Stomach (tissue), 4 donors: Measurements from ENCODE around the gene MRAP2.

Source experiments
- EP300 ChIP-seq: sonication (generic); formaldehyde crosslinking; IDR thresholded peaks from one replicate; pipeline ENCODE4 v1.6.1; 2017; ENCODE audit warnings: antibody characterized with exemption
- TF ChIP-seq, protein P1 (sequence below), 7 experiments: fragments of 450-650 bp in 4 of 7; fragments of 200-600 bp in 3 of 7; sonication (generic) in 3 of 7; IDR thresholded peaks; one replicate each; pipeline ENCODE4 v1.5.1; 2016 to 2019; ENCODE audit warnings: antibody characterized with exemption in 7 of 7, control low read depth in 2 of 7, mild to moderate bottlenecking in 1 of 7

DNA sequence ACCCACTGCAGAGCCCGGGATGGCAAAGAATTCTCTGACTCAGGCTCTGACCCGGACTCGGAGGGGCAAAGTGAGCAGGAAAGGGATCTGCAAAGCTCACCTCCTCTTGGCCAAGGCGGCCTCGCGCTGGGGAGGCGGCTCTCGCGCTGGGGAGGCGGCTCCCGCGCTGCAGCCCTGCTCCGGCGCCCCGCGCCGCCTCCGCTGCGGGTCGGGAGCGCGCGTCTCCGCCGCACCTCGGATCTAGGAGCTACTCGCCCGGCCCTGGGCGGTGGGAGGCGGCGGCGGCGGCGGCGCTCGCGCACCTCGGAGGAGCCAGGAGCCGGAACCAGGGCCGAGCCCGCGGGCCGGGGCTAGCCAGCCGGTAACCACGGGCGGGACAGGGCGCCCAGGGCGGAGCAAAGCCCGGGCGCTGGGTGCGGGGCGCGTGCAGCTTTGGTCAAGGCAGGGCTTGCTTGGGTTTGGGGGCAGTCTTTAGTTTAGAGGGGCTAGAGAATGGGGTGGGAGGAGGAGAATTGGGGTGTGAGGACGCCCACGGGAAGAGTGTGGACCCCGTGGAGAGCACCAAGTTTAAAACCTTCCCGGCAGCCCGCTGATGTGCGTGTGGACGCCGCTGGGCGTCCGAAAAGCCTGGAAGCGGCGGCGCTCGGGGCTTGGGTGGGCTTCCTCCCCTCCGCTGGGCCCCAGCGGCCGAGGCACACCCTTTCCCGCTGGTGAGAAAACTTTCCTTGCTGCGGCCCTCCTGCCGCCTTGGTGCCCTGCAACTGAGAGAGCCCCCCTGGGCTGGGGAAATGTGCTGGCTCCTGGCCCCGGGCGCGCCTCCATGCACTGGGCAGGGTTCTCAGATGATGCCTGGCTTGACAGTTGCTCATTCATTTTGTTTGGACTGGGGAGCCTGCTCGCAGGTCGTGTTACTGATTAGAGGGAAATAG is at the start of gene MRAP2:
- TF ChIP-seq, protein P1, sequence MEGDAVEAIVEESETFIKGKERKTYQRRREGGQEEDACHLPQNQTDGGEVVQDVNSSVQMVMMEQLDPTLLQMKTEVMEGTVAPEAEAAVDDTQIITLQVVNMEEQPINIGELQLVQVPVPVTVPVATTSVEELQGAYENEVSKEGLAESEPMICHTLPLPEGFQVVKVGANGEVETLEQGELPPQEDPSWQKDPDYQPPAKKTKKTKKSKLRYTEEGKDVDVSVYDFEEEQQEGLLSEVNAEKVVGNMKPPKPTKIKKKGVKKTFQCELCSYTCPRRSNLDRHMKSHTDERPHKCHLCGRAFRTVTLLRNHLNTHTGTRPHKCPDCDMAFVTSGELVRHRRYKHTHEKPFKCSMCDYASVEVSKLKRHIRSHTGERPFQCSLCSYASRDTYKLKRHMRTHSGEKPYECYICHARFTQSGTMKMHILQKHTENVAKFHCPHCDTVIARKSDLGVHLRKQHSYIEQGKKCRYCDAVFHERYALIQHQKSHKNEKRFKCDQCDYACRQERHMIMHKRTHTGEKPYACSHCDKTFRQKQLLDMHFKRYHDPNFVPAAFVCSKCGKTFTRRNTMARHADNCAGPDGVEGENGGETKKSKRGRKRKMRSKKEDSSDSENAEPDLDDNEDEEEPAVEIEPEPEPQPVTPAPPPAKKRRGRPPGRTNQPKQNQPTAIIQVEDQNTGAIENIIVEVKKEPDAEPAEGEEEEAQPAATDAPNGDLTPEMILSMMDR (IDR thresholded peaks at IDR 0.05): peak in 1 of 7 experiments; percentile 8
- TF ChIP-seq EP300: no peak
